Activated gamma-delta T cell treated with anti-CD3 and anti-CD28 coated beads, Interleukin-2, amount 50 U/mL, for 16 hours (primary cell): ENCODE measurements around the gene OCEL1.
"Not testable (repeated sequence)": the region's sequence is repeated elsewhere in the genome, so short reads cannot be mapped to it uniquely, and the experiment has no call there.

ENCODE experiments used
- DNase-seq: peaks from one replicate; pipeline ENCODE4 v3.0.0-alpha.2; 2020; ENCODE audit warnings: low read depth

OCEL1 gene, protein sequence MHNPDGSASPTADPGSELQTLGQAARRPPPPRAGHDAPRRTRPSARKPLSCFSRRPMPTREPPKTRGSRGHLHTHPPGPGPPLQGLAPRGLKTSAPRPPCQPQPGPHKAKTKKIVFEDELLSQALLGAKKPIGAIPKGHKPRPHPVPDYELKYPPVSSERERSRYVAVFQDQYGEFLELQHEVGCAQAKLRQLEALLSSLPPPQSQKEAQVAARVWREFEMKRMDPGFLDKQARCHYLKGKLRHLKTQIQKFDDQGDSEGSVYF

DNA sequence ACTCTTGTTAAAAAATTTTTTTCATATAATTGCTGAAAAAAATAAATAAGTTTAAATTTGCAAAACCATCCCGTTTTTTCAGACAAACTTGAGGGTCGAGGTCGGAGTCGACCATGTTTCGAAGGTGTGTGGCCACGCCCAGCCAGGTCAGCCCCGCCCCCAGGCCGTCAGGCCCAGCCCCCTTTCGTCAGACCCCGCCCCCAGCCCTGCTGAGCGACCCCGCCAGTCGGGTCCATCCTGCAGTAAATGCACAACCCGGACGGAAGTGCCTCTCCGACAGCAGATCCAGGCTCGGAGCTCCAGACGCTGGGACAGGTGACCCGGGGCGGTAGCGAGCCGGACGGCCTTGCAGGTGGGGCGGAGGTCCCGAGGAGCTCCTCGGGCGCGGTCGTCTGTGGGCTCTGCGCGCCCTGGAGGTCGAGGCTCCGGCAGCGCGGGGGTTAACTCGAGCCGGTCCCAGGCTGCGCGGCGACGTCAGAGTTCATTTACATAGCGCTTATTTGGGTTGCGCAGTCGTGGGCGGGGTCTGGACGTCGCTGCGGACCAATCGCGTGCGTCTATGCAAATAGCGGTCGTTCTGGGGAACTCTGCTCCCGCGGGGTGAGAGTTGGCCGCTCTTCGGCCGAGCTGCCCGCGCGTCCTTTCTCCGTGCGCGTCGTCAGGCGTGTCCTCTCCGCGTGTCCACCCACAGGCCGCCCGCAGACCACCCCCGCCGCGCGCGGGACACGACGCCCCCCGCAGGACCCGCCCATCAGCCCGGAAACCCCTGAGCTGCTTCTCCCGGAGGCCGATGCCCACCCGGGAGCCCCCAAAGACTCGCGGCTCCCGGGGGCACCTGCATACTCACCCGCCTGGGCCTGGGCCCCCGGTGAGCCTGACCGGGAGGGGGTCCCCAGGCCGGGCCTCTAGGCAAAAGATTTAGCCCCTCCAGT, at the start of gene OCEL1:
TSS of gene OCEL1 (plus strand) at position 225 of the 932 bp plus-strand sequence. CDS start at position 247, 22 bp downstream.
- peak; percentile 94 for DNase-seq

DNA sequence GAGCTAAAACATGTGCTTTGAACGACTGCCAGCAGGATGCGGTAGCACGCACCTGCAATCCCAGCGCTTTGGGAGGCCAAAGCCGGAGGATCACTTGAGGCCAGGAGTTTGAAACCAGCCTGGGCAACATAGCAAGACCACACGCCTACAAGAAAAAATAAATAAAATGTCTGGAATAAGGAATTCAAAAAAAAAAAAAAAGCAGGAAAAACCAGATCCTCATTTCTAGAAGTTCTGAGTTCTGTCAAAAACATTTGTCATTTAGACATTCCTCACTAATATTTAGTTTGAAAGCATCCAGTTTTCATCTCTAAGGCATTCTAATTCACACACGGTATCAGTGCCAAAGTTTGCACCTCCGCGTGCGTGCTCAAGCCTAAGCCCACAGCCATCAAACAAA, 47.7 kb upstream of the OCEL1 start:
- DNase-seq: no peak

DNA sequence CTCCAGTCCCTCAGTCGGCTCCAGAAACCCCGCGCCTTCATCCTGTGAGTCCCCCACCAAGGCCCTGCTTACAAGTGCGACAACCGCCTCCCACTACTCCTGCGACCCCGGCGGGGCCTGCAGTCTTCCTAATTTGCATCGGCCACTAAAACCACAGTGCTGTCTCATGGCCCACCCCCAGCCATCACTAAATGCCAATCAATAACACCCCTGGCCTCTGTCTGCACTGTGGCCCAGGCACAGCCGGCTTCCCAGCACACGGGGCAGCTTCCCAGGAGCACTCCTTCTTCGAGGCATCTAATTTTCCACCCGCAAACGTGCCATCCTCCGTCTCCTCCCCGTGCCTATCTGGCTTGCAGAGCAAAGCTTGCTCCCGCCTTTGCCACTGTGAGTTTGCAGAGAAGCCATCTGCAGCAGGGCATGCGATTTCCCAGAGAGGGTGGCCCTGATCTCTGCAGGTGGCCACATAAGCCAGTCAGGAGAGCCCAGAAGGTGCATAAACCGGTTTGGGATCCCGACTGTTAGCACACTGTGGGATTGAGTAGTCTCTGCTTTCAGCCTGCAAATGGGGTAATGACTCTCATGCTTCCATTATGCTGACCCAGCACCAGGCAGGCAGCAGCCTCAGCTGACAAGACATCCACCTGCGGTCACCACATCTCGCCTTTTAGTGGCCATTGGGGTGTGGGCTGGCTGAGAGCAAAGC, 44.9 kb upstream of the OCEL1 start:
- DNase-seq: no peak

DNA sequence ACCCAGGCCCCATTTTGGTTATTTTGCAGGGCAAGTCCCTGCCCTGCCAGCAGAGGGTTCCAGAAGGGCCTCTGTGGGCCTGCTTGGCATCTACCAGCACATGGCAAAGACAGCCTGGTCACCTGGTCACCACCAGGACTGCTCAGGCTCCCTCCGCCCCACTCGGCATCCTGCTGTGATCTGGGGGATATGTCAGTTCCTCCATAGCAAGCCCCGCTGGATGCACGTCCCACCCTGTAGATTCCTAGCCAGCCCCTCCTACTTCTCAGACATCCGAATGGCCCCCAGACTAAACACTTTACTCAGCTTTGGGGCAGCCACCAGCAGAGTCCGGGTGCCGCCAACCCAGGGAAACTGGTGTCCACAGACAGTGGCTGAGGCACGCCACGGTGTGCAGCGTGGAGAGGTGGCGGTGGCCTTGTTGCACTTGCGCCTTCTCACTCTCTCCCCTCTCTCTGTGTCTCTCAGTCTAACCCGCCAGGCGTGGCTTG, 42.7 kb upstream of the OCEL1 start:
- DNase-seq: no peak

DNA sequence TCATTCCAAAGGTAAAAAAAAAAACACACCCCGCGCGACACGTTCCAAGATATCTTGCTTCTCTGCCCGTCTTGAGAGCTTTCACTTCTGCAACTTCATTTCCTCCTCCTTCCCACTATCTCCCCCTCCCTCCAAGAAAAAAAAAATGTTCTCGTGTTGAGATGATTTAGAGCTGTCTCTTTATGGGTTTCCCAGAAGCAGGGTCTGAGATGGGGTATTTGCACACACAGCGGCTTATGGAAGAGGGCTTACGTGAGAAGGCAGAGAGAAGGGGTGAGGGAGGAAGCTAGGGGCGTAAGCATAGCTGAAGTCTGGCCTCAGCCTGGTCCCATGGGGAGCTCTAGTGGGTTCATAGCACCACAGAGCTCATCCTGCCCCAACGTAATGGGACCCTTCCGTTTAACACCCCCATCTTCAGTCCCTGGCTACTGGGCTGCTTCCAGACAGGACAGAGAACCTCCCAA, 42.1 kb upstream of the OCEL1 start:
- DNase-seq: no peak

DNA sequence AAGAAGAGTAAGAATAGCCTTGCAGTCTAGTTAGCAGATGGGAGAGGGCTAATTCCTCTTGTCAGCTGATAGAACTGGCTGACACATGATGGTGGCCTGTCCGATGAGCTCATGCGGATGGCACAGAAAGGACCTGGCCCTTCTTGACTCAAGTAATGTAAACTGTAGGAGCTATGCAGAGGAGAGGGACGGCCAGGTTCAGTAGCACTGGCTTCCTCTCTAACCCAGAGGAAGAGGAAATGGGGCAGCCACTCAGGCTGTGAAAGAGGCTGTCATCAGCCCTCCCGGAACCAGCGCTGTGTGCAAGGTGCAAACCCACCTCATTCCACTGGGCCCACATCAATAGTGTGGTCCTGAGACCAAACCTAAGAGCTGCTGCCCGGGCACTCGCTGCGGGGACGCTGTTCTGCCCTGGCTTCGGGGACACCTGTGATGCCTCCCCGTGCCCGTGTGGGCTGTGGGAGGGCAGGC, 41.6 kb upstream of the OCEL1 start:
- peak; percentile 47 for DNase-seq

DNA sequence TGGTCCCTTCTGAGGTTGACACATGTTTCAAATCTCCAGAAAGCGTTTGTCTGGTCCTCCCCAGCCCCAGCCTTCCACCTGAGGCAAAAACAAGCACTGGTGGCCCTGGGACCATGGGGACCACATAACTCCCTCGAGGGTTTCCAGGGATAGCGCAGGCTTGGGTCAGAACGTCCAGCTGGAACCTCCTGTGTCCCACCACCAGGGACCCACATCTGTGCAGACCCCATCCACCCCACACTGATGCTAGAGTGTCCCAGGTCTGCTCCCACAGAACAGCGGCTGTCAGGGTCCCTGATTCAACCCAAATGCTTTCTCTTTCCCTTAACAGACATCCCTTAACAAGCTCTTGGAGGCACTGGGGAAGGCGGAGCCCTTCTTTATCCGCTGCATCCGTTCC, 40.4 kb upstream of the OCEL1 start:
- no peak for DNase-seq

DNA sequence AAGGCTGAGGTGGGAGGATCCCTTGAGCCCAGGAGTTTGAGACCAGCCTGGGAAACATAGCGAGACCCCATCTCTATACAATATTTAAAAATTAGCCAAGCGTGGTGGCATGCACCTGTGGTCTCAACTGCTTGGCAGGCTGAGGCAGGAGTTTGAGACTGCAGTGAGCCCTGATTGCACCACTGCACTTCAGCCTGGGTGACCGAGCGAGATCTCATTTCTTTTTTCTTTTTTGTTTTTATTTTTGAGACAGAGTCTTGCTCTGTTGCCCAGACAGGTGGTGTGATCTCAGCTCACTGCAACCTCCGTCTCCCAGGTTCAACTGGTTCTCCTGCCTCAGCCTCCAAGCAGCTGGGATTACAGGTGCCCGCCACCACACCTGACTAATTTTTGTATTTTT, 34.3 kb upstream of the OCEL1 start:
- not testable (repeated sequence) for DNase-seq

DNA sequence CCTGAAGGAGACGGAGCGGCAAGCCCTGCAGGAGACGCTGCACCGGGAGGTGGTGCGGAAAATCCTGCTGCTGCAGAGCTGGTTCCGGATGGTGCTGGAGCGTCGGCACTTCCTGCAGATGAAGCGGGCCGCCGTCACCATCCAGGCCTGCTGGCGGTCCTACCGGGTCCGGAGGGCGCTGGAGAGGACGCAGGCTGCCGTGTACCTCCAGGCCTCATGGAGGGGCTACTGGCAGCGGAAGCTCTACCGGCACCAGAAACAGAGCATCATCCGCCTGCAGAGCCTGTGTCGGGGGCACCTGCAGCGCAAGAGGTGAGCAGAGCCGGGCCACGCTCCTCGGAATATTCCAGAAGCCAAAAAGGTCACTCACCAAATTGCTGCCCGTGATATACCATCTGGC, 33.3 kb upstream of the OCEL1 start:
- no peak for DNase-seq

DNA sequence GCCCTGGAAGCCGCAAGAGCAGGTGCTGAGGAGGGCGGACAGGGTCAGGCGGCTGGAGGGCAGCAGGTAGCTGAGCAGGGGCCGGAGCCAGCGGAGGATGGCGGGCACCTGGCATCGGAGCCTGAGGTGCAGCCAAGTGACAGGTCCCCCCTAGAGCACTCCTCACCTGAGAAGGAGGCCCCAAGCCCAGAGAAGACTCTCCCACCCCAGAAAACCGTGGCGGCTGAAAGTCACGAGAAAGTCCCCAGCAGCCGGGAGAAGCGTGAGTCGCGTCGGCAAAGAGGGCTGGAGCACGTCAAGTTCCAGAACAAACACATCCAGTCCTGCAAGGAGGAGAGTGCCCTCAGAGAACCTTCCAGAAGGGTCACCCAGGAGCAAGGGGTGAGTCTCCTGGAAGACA, 31.4 kb upstream of the OCEL1 start:
- no peak for DNase-seq

DNA sequence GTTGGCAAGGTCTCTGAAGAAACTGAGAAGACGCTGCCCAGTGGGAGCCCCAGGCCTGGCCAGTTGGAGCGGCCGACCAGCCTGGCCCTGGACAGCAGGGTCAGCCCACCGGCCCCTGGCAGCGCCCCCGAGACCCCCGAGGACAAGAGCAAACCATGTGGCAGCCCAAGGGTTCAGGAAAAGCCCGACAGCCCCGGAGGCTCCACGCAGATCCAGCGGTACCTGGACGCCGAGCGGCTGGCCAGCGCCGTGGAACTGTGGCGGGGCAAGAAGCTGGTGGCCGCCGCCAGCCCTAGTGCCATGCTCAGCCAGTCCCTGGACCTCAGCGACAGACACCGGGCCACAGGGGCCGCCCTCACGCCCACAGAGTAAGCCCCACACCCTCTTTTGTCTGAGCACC, 30.9 kb upstream of the OCEL1 start:
- DNase-seq: no peak

DNA sequence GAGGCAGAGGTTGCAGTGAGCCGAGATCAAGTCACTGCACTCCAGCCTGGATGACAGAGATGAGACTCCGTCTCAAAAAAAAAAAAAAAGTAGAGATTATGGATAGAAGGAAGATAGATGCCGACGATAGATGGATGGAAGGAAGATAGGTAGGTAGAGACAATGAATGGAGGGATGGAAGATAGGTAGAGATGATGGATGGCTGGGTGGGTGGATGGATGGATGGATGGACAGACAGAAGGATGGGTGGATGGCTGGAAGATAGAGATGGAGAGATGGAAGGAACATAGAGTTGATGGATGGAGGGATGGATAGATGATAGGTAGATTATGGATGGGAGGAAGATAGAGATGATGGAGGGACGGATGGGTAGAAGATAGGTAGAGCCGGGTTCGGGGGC, 29.4 kb upstream of the OCEL1 start:
- no peak for DNase-seq

DNA sequence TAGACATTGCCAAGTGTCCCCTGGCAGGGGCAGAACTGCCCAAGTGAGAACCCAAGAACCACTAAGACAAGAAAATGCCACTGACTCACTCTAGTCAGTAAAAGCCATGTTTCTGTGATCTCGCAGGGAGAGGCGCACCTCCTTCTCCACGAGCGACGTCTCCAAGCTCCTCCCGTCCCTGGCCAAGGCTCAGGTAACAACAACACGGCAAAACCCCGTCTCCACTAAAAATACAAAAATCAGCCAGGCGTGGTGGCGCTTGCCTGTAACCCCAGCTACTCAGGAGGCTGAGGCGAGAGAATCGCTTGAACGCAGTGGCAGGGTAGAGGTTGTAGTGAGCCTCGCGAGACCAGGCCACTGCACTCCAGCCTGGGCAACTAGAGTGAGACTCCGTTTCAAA, 28.4 kb upstream of the OCEL1 start:
- DNase-seq: no peak

DNA sequence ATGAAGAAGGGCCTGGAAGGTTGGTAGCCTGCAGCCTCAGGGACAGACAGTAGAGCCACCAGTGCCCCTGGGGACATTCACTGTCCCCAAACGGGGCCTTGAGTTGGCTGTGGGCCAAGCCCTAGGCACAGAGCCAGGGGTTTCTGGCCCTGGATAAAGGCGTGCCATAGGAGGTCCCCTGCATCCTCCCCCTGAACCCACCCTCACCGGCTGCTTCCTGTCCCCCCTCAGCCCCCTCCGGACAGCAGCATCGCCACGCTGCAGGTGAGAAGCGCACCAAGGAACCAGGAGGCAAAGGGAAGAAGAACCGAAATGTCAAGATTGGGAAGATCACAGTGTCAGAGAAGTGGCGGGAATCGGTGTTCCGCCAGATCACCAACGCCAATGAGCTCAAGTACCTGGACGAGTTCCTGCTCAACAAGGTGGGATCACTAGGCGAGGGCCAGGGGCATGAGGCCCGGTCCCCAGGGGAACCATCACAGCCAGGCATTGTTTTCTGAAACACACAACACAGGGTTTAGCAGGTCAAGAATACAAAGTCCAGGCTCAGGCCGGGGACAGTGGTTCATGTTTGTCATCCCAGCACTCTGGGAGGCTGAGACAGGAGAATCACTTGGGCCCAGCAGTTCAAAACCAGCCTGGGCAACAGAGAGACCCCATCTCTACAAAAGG, 25.5 kb upstream of the OCEL1 start:
- no peak for DNase-seq

DNA sequence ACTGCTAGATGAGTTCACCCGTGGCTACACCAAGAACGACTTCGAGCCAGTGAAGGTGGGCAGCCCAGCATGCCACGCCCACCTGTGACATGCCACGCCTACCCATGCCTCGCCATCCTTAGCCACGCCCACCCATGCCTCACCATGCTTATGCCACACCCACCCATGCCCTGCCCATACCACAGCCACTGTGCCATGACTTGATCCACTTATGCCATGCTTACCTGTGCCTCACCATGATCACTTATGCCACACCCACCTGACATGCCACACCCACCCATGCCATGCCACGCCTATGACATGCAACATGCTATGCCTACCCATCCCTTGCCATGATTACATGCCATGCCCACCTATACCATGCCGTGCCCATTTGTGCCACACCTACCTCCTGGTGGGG, 23.8 kb upstream of the OCEL1 start:
- DNase-seq: no peak

DNA sequence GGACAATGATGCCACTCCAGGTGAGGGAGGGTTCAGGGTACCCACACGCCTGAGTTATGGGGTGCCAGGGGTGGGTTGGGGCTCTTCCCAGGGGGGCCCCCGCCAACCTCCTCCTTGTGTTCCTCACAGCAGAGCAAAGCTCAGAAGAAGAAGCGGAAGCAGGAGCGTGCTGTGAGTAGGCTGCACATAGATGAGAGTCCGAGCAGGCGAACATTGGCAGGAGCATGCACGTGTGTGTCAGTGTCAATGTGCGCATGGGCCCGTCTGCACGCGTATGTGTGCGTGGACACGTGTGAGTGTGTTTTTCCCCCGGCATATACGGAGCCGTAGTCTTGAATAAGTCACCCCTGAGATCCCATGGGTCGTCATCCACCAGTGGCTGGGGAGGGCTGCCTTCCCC, 23.3 kb upstream of the OCEL1 start:
- no peak for DNase-seq

DNA sequence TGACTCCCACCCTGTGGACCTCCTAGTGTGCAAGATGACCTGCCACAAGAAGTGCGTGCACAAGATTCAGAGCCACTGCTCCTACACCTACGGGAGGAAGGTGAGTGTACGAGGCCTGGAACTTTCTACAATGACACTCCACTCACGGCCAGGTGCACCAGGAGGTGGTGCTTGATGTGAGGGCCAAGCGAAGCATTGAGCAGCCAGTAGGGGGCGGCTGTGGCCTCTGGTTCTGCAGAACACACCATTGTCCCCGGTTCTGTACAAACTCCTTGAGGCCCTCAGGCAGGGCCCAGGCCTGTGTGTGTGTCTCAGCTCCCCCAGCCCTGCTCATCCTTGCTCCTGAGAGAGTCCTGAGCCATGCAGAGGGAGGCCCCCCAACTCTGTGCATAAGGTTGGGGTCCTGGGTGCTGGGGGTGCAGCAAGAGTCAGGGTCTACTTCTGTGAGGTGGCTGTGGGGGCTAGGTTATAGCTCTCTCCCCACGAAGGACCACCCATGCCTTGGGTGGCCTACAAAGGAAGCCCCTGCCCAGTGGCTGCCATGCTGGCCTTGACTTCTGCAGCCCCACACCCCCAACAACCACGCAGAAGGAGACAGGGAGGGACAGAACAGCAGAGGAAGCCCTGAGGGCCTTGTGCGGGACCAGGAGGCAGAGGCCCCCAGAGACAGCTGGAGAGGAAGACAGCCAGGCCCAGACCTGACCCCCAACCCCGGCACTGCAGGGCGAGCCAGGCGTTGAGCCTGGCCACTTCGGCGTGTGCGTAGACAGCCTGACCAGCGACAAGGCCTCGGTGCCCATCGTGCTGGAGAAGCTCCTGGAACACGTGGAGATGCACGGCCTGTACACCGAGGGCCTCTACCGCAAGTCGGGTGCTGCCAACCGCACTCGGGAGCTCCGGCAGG, 20.5 kb upstream of the OCEL1 start:
- DNase-seq: no peak

DNA sequence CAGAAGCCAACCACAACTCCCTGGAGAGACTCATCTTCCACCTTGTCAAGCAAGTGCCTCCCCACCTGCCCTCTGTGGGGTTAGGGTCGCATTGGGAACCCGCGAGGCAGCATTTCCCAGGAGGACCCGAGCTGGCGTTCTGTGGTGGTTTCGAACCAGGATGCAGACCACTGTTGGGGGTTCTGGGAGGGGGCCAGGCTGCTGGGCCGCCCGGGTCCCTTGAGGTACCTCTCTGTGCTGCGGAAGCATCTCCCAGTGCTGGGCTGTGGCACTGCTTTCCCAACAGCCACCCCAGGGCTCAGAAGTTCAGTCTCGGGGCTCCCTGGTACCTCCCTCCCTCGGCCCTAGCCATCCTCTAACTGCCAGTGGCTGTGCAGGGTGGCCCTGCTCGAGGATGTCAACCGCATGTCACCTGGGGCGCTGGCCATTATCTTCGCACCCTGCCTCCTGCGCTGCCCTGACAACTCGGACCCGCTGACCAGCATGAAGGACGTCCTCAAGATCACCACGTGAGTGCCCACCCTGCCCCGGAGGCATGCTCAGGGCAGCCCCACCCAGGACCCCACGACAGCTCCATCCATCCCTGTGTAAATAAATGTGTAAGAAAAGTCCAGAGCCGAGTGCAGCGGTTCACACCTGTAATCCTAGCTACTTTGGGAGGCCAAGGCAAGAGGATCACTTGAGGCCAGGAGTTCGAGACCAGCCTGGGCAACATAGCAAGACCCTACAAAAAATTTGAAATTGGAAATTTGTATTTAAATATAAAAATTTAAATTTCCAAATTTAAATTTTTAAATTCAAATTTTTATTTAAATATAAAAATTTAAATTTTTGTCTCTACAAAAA, 19.1 kb upstream of the OCEL1 start:
- DNase-seq: no peak

DNA sequence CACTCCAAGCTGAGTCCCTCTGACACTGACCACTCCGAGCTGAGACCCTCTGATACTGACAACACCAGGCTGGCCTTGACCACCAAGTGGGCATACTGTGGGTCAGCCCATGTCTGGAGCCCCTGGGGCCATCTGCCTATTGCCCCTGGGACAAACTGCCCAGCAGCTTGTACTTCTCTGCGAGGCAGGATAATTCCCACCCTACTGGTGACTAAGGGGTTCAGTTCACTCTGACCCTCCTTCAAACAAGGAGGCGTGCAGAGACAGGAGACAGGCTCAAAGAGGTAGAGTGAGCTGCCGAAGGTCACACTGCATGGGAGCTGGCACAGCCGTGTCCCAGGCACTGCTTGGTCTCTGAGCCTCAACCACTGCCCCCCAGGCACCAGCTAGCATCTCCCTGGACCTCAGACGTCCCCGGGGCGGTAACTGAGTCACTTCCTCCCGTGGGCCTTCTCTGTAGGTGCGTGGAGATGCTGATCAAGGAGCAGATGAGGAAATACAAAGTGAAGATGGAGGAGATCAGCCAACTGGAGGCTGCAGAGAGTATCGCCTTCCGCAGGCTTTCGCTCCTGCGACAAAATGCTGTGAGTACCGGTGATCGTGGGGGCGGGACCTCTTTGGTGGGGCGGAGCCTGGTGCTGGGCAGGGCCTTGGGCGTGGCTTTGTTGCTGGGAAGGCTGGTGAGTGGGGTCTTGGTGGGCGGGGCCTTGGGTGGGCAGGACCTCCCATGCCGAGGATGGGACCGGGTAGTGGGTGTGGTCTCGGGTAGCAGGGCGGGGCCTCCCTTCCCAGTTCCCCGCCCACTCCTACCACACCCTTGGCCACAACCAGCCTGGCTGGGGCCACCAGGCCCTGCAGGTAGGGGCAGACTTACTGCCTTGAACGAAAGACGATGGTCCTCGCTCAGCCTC, 16.6 kb upstream of the OCEL1 start:
- DNase-seq: no peak
